Ascending aorta (tissue), 2 donors: ENCODE results near the gene DCTN5. TPM values are rescaled to one million over a fixed set of nuclear protein-coding genes. Genes with fewer than 3 reads are reported as not detected.

Source experiments
- DNase-seq, 2 donors: peaks; one replicate each; pipeline ENCODE4 v3.0.0-alpha.2; 2019; ENCODE audit warnings: low spot score in 2 of 2
- H3K27ac ChIP-seq, 2 donors: fragments of 200-600 bp; sonication (generic); one replicate each; pipeline ENCODE4 v1.5.1; 2016 to 2017; ENCODE audit warnings: mild to moderate bottlenecking in 1 of 2
- H3K27me3 ChIP-seq: fragments of 200-600 bp; sonication (generic); one replicate; pipeline ENCODE4 v1.5.1; 2017
- H3K36me3 ChIP-seq, 2 donors: fragments of 200-600 bp; sonication (generic); one replicate each; pipeline ENCODE4 v1.5.1; 2016
- H3K4me1 ChIP-seq, 2 donors: fragments of 200-600 bp; sonication (generic); one replicate each; pipeline ENCODE4 v1.5.1; 2016 to 2017; ENCODE audit warnings: mild to moderate bottlenecking in 1 of 2
- H3K4me3 ChIP-seq, 2 donors: fragments of 200-600 bp; sonication (generic); one replicate each; pipeline ENCODE4 v1.5.1; 2016 to 2017; ENCODE audit warnings: mild to moderate bottlenecking in 1 of 2
- H3K9me3 ChIP-seq, 2 donors: fragments of 200-600 bp; sonication (generic); one replicate each; pipeline ENCODE4 v1.5.1; 2016
- CTCF ChIP-seq, 3 experiments: fragments of 200-600 bp in 2 of 3; fragments of 450-650 bp in 1 of 3; sonication (generic) in 2 of 3; IDR thresholded peaks; one replicate each; pipeline ENCODE4 v1.5.1; 2016 to 2019; ENCODE audit warnings: antibody characterized with exemption in 3 of 3, mild to moderate bottlenecking in 1 of 3, moderate library complexity in 1 of 3
- intact Hi-C: fragments of 100-400 bp; cut with DNase I; formaldehyde crosslinking; loops from one replicate; pipeline ENCODE4 v1.15.1; 2023
- total RNA-seq: library from RNA; depleted of rRNA; stranded (reverse); fragments of >200 nt; gene quantifications from one replicate; pipeline ENCODE4 v1.1.0, GENCODE V29; 2016

Gene DCTN5
- total RNA-seq, 1 donor from 2014 or later = 16.7 TPM

GRCh38 chr16:23682181-23682580, 40.9 kb downstream of the DCTN5 start:
- no peak for TF ChIP-seq CTCF (IDR thresholded peaks at IDR 0.05)
- intact Hi-C loops = no loop called here
- Histone ChIP-seq H3K9me3 (no peaks in the 10 kb centered on the region), H3K4me1 (peaks cover 4 to 10% of the 10 kb centered on the region in 2 donors), H3K27me3 (no peaks in the 10 kb centered on the region), H3K36me3 (peaks cover 14 to 20% of the 10 kb centered on the region in 2 donors), H3K4me3 (no peak overlapping the region), H3K27ac (no peak overlapping the region)
- no peak for DNase-seq

GRCh38 chr16:23683487-23683886, 42.2 kb downstream of the DCTN5 start:
- DNase-seq = no peak
- Histone ChIP-seq H3K4me1 (peaks cover 4 to 6% of the 10 kb centered on the region in 2 donors), H3K36me3 (peaks cover 18 to 33% of the 10 kb centered on the region in 2 donors), H3K4me3 (no peak overlapping the region), H3K27ac (no peak overlapping the region), H3K27me3 (no peaks in the 10 kb centered on the region), H3K9me3 (no peaks in the 10 kb centered on the region)
- intact Hi-C loops = no loop called here
- no peak for TF ChIP-seq CTCF (IDR thresholded peaks at IDR 0.05)

DNA sequence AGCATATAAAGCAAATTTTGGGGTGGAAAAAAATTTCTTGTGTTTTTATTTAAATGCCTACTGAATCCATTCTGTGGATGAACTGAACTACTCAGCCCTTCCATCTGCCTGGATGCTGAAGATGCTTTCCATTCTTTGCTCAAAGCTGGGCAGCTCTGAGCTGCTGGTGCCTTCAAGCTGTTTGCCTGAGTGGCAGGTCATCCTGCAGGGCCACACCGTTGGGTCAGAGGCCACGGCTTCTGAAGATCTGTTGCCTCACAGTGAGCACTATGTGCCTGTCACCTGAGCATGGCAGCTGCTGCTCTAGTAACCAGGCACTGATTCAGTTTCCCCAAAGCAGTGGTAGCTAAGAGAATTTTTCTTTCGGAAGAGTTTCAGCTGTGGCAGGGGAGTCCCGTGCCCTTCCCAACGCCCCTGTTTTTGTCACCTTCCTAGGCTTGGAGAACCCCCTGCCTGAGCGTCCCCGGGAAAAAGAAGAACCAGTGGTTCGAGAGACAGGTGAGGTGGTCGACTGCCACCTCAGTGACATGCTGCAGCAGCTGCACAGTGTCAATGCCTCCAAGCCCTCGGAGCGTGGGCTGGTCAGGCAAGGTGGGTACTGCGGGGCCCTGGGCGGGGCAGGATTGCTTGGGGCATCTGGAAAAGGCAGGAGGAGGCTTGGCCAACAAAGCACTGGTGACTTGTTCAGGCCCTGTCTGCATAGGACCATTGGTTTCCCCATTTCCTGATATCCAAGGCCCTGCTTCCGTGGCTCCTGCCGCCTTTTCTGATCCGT, 46.0 kb downstream of the DCTN5 start:
- Histone ChIP-seq H3K4me3 (no peak overlapping the region), H3K27ac (no peak overlapping the region)

GRCh38 chr16:23689442-23690187, 48.3 kb downstream of the DCTN5 start:
- Histone ChIP-seq H3K9me3 (no peaks in the 10 kb centered on the region), H3K36me3 (peaks cover 29 to 44% of the 10 kb centered on the region in 2 donors), H3K27ac (no peak overlapping the region), H3K27me3 (no peaks in the 10 kb centered on the region), H3K4me1 (no peaks in the 10 kb centered on the region), H3K4me3 (no peak overlapping the region)
- no peak for DNase-seq
- TF ChIP-seq CTCF (IDR thresholded peaks at IDR 0.05) = no peak
- intact Hi-C loops = no loop called here

More for the DNA sequence above, 46.0 kb downstream of the DCTN5 start:
- Histone ChIP-seq H3K36me3 (peaks cover 34 to 56% of the 10 kb centered on the region in 2 donors), H3K9me3 (no peaks in the 10 kb centered on the region), H3K4me1 (no peaks in the 10 kb centered on the region), H3K27me3 (no peaks in the 10 kb centered on the region)
- no peak for TF ChIP-seq CTCF (IDR thresholded peaks at IDR 0.05)
- DNase-seq = no peak
- intact Hi-C loops = no loop called here

GRCh38 chr16:23690771-23691482, 49.7 kb downstream of the DCTN5 start:
- H3K4me3 ChIP-seq = no peak overlapping the region
- no peaks in the 10 kb centered on the region for H3K4me1 ChIP-seq
- DNase-seq = no peak
- H3K9me3 ChIP-seq = no peaks in the 10 kb centered on the region
- intact Hi-C loops = no loop called here
- peaks cover 28 to 44% of the 10 kb centered on the region in 2 donors for H3K36me3 ChIP-seq
- H3K27me3 ChIP-seq = no peaks in the 10 kb centered on the region
- TF ChIP-seq CTCF (IDR thresholded peaks at IDR 0.05) = no peak
- H3K27ac ChIP-seq = no peak overlapping the region
